Left ventricle myocardium inferior (tissue), 1 donor: ENCODE results near the gene HECA. TPM values are rescaled to one million over a fixed set of nuclear protein-coding genes. Genes with fewer than 3 reads are reported as not detected.

Experiments
- DNase-seq: peaks from one replicate; pipeline ENCODE4 v3.0.0-alpha.2; 2020
- H3K27ac ChIP-seq: fragments of 200-600 bp; replicated peaks from 2 replicates; pipeline ENCODE4 v1.8.0; 2021
- H3K27me3 ChIP-seq: fragments of 200-600 bp; 2 replicates; pipeline ENCODE4 v1.8.0; 2021; ENCODE audit warnings: low read depth
- H3K36me3 ChIP-seq: fragments of 200-600 bp; 2 replicates; pipeline ENCODE4 v1.8.0; 2021
- H3K4me1 ChIP-seq: fragments of 200-600 bp; 2 replicates; pipeline ENCODE4 v1.8.0; 2021
- H3K4me3 ChIP-seq: fragments of 200-600 bp; 2 replicates; pipeline ENCODE4 v1.8.0; 2021; ENCODE audit warnings: mild to moderate bottlenecking, moderate library complexity
- H3K9me3 ChIP-seq: fragments of 200-600 bp; replicated peaks from 2 replicates; pipeline ENCODE4 v1.8.0; 2021
- intact Hi-C: fragments of 100-400 bp; cut with micrococcal nuclease; formaldehyde crosslinking; loops from one replicate; pipeline ENCODE4 v1.11.0; 2022
- total RNA-seq: library from RNA; stranded (reverse); fragmentation: NEBNext Ultra II Directional; extraction: Animal tissue kit (Norgen Biotek cat#: 25700); gene quantifications from one replicate; pipeline ENCODE4 v1.2.1, GENCODE V29; 2021
- TF ChIP-seq, protein P1 (sequence below): fragments of 200-600 bp; IDR thresholded peaks from 2 replicates; pipeline ENCODE4 v1.8.0; 2021; ENCODE audit warnings: antibody characterized with exemption, mild to moderate bottlenecking, borderline replicate concordance
- donor health status: DM: no; HTN: yes; CAD: no; lungs with severe emphysema.

The HECA gene
- total RNA-seq, 1 donor from 2014 or later: 46.0 TPM

DNA sequence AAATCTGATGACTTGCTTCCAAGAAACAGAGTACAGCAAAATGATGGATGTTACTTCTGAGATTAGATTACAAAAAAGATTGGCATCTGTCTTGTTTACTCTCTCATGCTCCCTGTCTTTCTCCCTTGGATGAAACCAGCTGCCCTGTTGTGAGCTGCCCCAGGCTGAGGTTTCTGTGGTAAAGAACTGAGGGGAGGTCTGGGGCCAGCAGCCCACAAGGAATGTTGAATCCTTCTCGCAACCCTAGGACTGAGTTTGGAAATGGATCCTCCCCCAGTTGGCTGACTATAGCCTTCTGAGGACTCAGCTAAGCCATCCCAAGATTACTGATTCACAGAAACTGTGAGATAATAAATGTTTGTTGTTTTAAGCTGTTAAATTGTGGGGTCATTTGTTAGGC is 5.6 kb upstream of the HECA start:
- no peaks in the 10 kb centered on the region for H3K36me3 ChIP-seq
- H3K4me3 ChIP-seq: no peak overlapping the region
- peaks cover 19% of the 10 kb centered on the region for H3K4me1 ChIP-seq
- no peak overlapping the region for H3K27ac ChIP-seq
- H3K9me3 ChIP-seq: no peaks in the 10 kb centered on the region
- intact Hi-C loops: no loop called here
- no peak for DNase-seq
- no peaks in the 10 kb centered on the region for H3K27me3 ChIP-seq
- TF ChIP-seq, protein P1, sequence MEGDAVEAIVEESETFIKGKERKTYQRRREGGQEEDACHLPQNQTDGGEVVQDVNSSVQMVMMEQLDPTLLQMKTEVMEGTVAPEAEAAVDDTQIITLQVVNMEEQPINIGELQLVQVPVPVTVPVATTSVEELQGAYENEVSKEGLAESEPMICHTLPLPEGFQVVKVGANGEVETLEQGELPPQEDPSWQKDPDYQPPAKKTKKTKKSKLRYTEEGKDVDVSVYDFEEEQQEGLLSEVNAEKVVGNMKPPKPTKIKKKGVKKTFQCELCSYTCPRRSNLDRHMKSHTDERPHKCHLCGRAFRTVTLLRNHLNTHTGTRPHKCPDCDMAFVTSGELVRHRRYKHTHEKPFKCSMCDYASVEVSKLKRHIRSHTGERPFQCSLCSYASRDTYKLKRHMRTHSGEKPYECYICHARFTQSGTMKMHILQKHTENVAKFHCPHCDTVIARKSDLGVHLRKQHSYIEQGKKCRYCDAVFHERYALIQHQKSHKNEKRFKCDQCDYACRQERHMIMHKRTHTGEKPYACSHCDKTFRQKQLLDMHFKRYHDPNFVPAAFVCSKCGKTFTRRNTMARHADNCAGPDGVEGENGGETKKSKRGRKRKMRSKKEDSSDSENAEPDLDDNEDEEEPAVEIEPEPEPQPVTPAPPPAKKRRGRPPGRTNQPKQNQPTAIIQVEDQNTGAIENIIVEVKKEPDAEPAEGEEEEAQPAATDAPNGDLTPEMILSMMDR: no peak

DNA sequence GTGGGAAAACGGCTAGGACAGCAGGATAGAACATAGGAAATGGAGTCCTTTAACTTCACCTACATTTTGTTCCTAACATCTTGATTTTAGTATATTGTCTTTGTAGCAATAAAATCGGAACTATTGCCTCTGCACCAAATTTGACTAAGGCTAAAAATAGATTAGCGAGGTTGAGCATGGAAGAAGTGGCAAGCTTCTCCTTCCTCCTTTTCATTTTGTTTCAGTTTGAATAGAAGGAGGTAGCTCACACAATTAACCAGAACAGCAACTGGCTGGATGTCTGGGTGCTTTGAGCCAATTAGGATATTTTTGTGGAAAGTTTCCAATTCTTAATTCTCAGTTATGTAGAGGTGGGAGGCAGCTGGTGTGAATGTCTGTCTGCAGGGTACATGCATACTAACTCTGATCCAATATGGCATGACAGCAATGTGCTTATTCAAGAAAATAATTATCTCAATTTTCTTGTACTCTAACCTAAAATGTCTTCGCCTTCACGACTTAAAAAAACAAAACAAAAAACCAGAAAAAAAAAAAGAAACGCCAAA is 3.1 kb upstream of the HECA start:
- Histone ChIP-seq H3K36me3 (no peaks in the 10 kb centered on the region), H3K9me3 (no peaks in the 10 kb centered on the region), H3K27me3 (no peaks in the 10 kb centered on the region), H3K4me3 (no peak overlapping the region), H3K27ac (peak overlapping the region; percentile 20), H3K4me1 (peaks cover 28% of the 10 kb centered on the region)
- intact Hi-C loops: no loop called here
- DNase-seq: no peak
- TF ChIP-seq, protein P1: no peak

DNA sequence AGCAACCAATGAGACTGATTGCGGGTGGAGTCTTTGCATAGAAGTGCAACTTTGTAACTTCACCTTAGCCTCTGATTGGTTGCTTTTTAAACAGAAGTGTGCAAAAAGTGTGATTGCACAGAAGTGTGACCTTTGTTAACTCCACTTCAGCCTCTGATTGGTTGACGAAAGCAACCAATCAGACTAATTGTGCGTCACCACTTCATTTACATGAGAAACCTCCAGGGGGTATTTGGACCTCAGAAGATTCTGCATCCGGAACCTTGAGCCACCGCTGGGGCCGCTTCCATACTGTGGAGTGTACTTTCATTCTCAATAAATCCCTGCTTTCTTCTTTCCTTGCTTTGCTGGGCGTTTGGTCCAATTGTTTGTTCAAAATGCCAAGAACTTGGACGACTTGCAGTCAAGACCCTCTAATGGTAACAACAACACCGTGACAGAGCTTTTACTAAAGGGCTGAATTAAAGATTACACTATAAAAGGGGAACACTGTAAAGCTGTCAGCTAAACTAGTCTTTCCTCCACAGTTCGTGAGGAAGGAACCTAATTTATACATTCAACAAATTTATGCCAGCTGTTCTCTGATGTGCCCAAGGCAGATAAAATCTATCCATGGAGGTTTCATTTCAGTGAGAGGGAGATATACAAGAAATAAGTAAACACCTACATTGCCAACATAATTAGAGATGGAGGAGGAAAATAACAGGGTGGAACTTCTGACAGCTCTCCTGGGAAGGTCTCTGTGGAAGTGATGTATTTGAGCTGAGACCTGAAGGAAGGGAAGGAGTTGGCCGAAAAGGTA is 1.4 kb upstream of the HECA start:
- intact Hi-C loops: no loop called here
- no peak overlapping the region for H3K4me3 ChIP-seq
- peak overlapping the region; percentile 98 for H3K27ac ChIP-seq
- H3K9me3 ChIP-seq: no peaks in the 10 kb centered on the region
- H3K4me1 ChIP-seq: peaks cover 44% of the 10 kb centered on the region
- H3K36me3 ChIP-seq: no peaks in the 10 kb centered on the region
- DNase-seq: no peak
- no peaks in the 10 kb centered on the region for H3K27me3 ChIP-seq
- TF ChIP-seq, protein P1: no peak

DNA sequence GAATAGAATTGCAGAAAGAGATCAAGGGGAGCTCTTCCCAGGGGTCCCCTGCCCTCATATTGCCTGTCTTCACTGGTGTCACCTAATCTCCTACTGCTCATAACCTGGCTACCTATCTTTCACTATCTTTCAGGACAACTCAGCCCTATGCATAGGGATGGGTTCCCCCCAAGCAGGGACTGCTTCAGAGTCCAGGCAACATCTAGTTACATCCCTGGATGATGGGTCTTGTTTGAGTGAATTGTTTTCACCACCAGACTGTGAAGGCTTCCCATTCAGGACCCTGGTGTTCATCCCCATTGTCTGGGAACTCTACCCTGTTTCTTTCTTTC is 850 bp upstream of the HECA start:
- no peaks in the 10 kb centered on the region for H3K36me3 ChIP-seq
- no peak for DNase-seq
- H3K9me3 ChIP-seq: no peaks in the 10 kb centered on the region
- H3K4me1 ChIP-seq: peaks cover 50% of the 10 kb centered on the region
- TF ChIP-seq, protein P1: no peak
- intact Hi-C loops: no loop called here
- H3K27ac ChIP-seq: peak overlapping the region; percentile 98
- no peaks in the 10 kb centered on the region for H3K27me3 ChIP-seq
- no peak overlapping the region for H3K4me3 ChIP-seq

DNA sequence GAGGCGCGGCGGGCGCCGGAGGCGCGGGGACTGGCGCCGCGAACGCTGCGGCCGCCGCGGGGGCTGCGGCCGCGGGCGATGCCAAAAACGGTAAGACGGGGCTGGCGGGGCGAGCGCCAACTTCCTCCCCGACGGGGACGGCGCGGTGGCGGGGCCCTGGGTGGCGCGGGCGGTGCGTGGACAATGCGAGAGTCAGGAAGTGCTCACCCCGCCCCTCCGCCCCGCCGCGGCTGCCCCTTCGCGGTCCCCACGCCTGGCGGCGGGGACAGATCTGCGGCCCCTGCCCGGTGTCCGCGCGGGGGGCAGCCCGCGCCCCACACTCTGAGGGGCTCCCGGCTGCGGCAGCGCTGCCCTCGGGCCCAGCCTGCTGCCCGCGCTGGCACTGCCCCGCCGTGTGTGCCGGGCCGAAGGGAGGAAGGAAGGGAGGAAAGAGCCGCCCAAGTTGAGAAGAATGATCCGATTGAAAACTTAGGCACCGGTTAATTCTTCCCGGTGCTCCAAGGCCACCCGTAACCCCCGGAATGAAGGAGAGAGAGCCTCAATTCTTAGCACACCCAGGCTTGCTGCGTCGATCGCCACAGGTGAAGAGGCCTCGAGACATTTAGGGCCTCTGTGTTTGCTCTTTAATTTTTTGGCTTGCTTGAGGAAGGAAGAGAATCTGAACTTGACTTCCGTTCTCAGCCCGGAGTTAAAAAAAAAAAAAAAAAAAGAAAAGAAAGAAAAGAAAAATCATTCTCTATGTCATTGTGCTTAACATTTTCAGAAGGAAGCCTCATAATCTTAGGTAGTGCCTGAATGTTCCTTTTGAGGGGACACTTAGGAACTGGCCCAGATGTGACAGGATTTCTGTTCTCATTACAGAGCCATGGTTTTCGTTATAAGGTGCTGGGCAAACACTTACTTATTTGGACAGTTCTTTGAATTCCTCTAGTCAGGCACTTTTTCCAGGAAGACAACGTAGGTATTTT is 982 bp downstream of the HECA start:
- Histone ChIP-seq H3K4me3 (peak overlapping the region; percentile 78), H3K27me3 (no peaks in the 10 kb centered on the region), H3K36me3 (no peaks in the 10 kb centered on the region), H3K4me1 (peaks cover 61% of the 10 kb centered on the region), H3K27ac (peak overlapping the region; percentile 98), H3K9me3 (no peaks in the 10 kb centered on the region)
- intact Hi-C loops: no loop called here
- TF ChIP-seq, protein P1: peak; percentile 38
- peak; percentile 78 for DNase-seq
